SK-N-SH (cell line): Measurements from ENCODE around the gene GRP. TPM values are rescaled to one million over a fixed set of nuclear protein-coding genes. Genes with fewer than 3 reads are reported as not detected.

Experiments
- CTCF ChIA-PET: fragments of 300-600, 350-600 bp; formaldehyde crosslinking; extraction: SDS; loops from one replicate; lab custom pipeline; 2021; lab: Yijun Ruan, JAX
- POLR2A ChIA-PET: fragments of 350-600 bp; sonication (Branson Sonifier 250); formaldehyde crosslinking; extraction: SDS; loops from one replicate; lab custom pipeline; 2020; ENCODE audit warnings: antibody characterized with exemption, inconsistent platforms; lab: Yijun Ruan, JAX
- DNase-seq: peaks from one replicate; pipeline ENCODE4 v3.0.0; 2012
- H2AFZ ChIP-seq: fragments of 200-600 bp; sonication (generic); 2 replicates; pipeline ENCODE4 v1.8.1; 2016; ENCODE audit warnings: antibody characterized with exemption, mild to moderate bottlenecking, low read depth
- H3F3A ChIP-seq: fragments of 200-600 bp; sonication (generic); replicated peaks from 2 replicates; pipeline ENCODE3; 2016; ENCODE audit warnings: antibody characterized with exemption, mild to moderate bottlenecking; ENCODE audit not compliant: insufficient read depth
- H3K27ac ChIP-seq, 2 experiments: fragments of 200-500 bp in 1 of 2; fragments of 200-600 bp in 1 of 2; sonication (Bioruptor generic) in 1 of 2; sonication (generic), shearing (Covaris generic) in 1 of 2; 2 replicates each; pipeline versions ENCODE4 v1.5.1 to v1.6.1; 2014 to 2016; ENCODE audit warnings: low read depth in 2 of 2, inconsistent platforms in 1 of 2, low read length in 1 of 2, mild to moderate bottlenecking in 1 of 2, mixed read lengths in 1 of 2
- H3K27me3 ChIP-seq: fragments of 200-600 bp; sonication (generic), shearing (Covaris generic); 2 replicates; pipeline ENCODE4 v1.6.1; 2016; ENCODE audit warnings: mixed run types; ENCODE audit not compliant: insufficient read depth
- H3K36me3 ChIP-seq, 2 experiments: fragments of 200-500 bp in 1 of 2; fragments of 200-600 bp in 1 of 2; sonication (Bioruptor generic) in 1 of 2; sonication (generic) in 1 of 2; replicated peaks in 1 of 2; 2 replicates each; pipeline versions ENCODE3 to v1.5.1; 2014 to 2016; ENCODE audit warnings: low read length in 1 of 2, mild to moderate bottlenecking in 1 of 2; ENCODE audit not compliant: insufficient read depth in 2 of 2, control insufficient read depth in 1 of 2
- H3K4me1 ChIP-seq, 2 experiments: fragments of 200-500 bp in 1 of 2; fragments of 200-600 bp in 1 of 2; sonication (Bioruptor generic) in 1 of 2; sonication (generic), shearing (Covaris generic) in 1 of 2; 2 replicates each; pipeline versions ENCODE4 v1.5.1 to v1.6.1; 2014 to 2016; ENCODE audit warnings: low read depth in 1 of 2, low read length in 1 of 2, mixed run types in 1 of 2; ENCODE audit not compliant: insufficient read depth in 2 of 2, control insufficient read depth in 1 of 2
- H3K4me2 ChIP-seq: fragments of 200-600 bp; sonication (generic), shearing (Covaris generic); 2 replicates; pipeline ENCODE4 v1.6.1; 2017; ENCODE audit warnings: mixed run types
- H3K4me3 ChIP-seq, 2 experiments: fragments of 200-500 bp in 1 of 2; fragments of 200-600 bp in 1 of 2; sonication (Bioruptor generic) in 1 of 2; sonication (generic), shearing (Covaris generic) in 1 of 2; 2 replicates each; pipeline versions ENCODE4 v1.5.1 to v1.8.1; 2014 to 2016; ENCODE audit warnings: low read depth in 2 of 2, inconsistent platforms in 1 of 2, low read length in 1 of 2, mild to moderate bottlenecking in 1 of 2, mixed read lengths in 1 of 2, moderate library complexity in 1 of 2
- H3K79me2 ChIP-seq: fragments of 200-600 bp; sonication (generic); 2 replicates; pipeline ENCODE4 v1.8.1; 2017; ENCODE audit warnings: mild to moderate bottlenecking; ENCODE audit not compliant: insufficient read depth
- H3K9ac ChIP-seq: fragments of 200-600 bp; sonication (generic); 2 replicates; pipeline ENCODE4 v1.6.1; 2017; ENCODE audit warnings: mixed run types
- H3K9me2 ChIP-seq: fragments of 200-600 bp; sonication (generic); 2 replicates; pipeline ENCODE4 v1.6.1; 2017; ENCODE audit warnings: mixed run types
- H3K9me3 ChIP-seq: fragments of 200-600 bp; sonication (generic); 2 replicates; pipeline ENCODE4 v1.6.1; 2017; ENCODE audit warnings: mixed run types, mild to moderate bottlenecking, moderate library complexity
- H4K20me1 ChIP-seq: fragments of 200-600 bp; sonication (generic); 2 replicates; pipeline ENCODE4 v1.6.1; 2017; ENCODE audit warnings: mild to moderate bottlenecking, mixed run types; ENCODE audit not compliant: insufficient read depth
- CHD2 ChIP-seq: fragments of 150-350 bp; IDR thresholded peaks from 2 replicates; pipeline ENCODE4 v1.6.1; 2018; ENCODE audit warnings: low read length; ENCODE audit not compliant: partially characterized antibody
- CTCF ChIP-seq: fragments of 200-600 bp; sonication (generic); IDR thresholded peaks from 2 replicates; pipeline ENCODE4 v1.6.1; 2017; ENCODE audit warnings: antibody characterized with exemption, mild to moderate bottlenecking, moderate library complexity
- EP300 ChIP-seq, 2 experiments: IDR thresholded peaks; 2 replicates each; pipeline versions ENCODE4 v1.4.0 to v1.6.1; 2012; ENCODE audit warnings: borderline replicate concordance in 1 of 2, low read depth in 1 of 2, low read length in 1 of 2
- EZH2phosphoT487 ChIP-seq: fragments of 200-600 bp; sonication (generic); IDR thresholded peaks from 2 replicates; pipeline ENCODE4 v1.6.1; 2017; ENCODE audit warnings: low read depth, mixed run types, mild to moderate bottlenecking, antibody characterized with exemption, moderate library complexity, borderline replicate concordance
- GABPA ChIP-seq: IDR thresholded peaks from 2 replicates; pipeline ENCODE4 v1.4.0; 2012; ENCODE audit warnings: low read depth, mild to moderate bottlenecking
- SIN3A ChIP-seq: IDR thresholded peaks from 2 replicates; pipeline ENCODE4 v1.6.1; 2012; ENCODE audit warnings: low read depth, mild to moderate bottlenecking, low read length, moderate library complexity, borderline replicate concordance
- SMC3 ChIP-seq: IDR thresholded peaks from 2 replicates; pipeline ENCODE4 v1.6.1; 2012; ENCODE audit warnings: low read depth, low read length, improper control_type of control experiment
- USF2 ChIP-seq: fragments of 150-350 bp; IDR thresholded peaks from 2 replicates; pipeline ENCODE4 v1.6.1; 2017; ENCODE audit warnings: antibody characterized with exemption, low read length, low read depth, borderline replicate concordance
- ZBTB33 ChIP-seq: IDR thresholded peaks from 2 replicates; pipeline ENCODE4 v1.4.0; 2012; ENCODE audit warnings: low read depth, borderline replicate concordance
- WGBS: methylation state at CpG from one replicate; pipeline ENCODE4 v1.1.6; 2017; ENCODE audit warnings: low lambda C conversion rate; 5-methylcytosine and 5-hydroxymethylcytosine counted together
- polyA plus RNA-seq, 3 experiments: library from polyadenylated mRNA; depleted of rRNA; stranded (reverse); fragments of >200 nt; gene quantifications; 2 replicates each; pipeline ENCODE4 v1.2.3, GENCODE V29; 2012

GRP gene
- polyA plus RNA-seq, 1 of the 3 experiments (the other 2 are of a cell fraction), result 2.8 TPM

- Histone ChIP-seq H3K9me3 (no peaks in the 10 kb centered on the region), H3K9ac (no peak overlapping the region), H3K79me2 (no peaks in the 10 kb centered on the region), H3K27ac (no peak overlapping the region), H2AFZ (peak overlapping the region; percentile 3; the same call in 1 of the 2 replicates), H3K36me3 (no peaks in the 10 kb centered on the region), H3F3A (peaks cover 3% of the 10 kb centered on the region), H3K27me3 (peaks cover 98% of the 10 kb centered on the region), H3K4me2 (peak overlapping the region; percentile 50; the same call in 1 of the 2 replicates), H3K4me3 (peak overlapping the region in 1 of 2 experiments; percentile 39; a peak in 1 of 4 replicates), H3K4me1 (peaks cover 4 to 6% of the 10 kb centered on the region in 2 experiments; a peak in 2 of 4 replicates), H4K20me1 (no peaks in the 10 kb centered on the region), H3K9me2 (no peaks in the 10 kb centered on the region)
- ChIA-PET POLR2A (no interaction called here), CTCF (interaction anchor here (0.9 to 8.4 kb wide), 11 partner anchors 10 to 555 kb away, joined by 3 to 92 read pairs (median 6); no protein-coding TSS in a partner anchor)
- 25% methylated on average over 21 of the region's 28 CpGs for WGBS
- TF ChIP-seq CHD2 (no peak), EZH2phosphoT487 (peak; percentile 47; the same call in 1 of the 2 replicates)
- DNase-seq, result peak; percentile 40
These were observed 48.3 kb downstream of the GRP start for GRCh38 chr18:59268127-59268720.

- Histone ChIP-seq H3F3A (peaks cover 3% of the 10 kb centered on the region), H3K4me2 (peak overlapping the region; percentile 50; the same call in 1 of the 2 replicates), H3K27ac (no peak overlapping the region), H3K79me2 (no peaks in the 10 kb centered on the region), H3K36me3 (no peaks in the 10 kb centered on the region), H3K4me1 (peaks cover 4 to 12% of the 10 kb centered on the region in 2 experiments; a peak in 2 of 4 replicates), H4K20me1 (no peaks in the 10 kb centered on the region), H3K9me2 (no peaks in the 10 kb centered on the region), H3K27me3 (peaks cover 98% of the 10 kb centered on the region), H2AFZ (peak overlapping the region; percentile 41; the same call in 1 of the 2 replicates), H3K9me3 (no peaks in the 10 kb centered on the region), H3K9ac (no peak overlapping the region), H3K4me3 (peak overlapping the region in 1 of 2 experiments; percentile 38; a peak in 3 of 4 replicates)
- CTCF ChIA-PET, result interaction anchor here (0.6 to 8.4 kb wide), 13 partner anchors 10 to 134 kb away, joined by 3 to 92 read pairs (median 4); no protein-coding TSS in a partner anchor
- peak; percentile 93 for DNase-seq
- POLR2A ChIA-PET, result no interaction called here
- TF ChIP-seq SIN3A (no peak), USF2 (no peak), SMC3 (peak; percentile 42), ZBTB33 (no peak), GABPA (no peak), CTCF (no peak; the same call in none of the 2 replicates), EP300 (IDR thresholded peaks at IDR 0.05; ENCODE audit: borderline replicate concordance in 1 of 2, low read depth in 1 of 2, low read length in 1 of 2) (no peak), EZH2phosphoT487 (0 out of 2 replicates have a peak, but pooled peaks have one; percentile 48)
- WGBS, result 10% methylated on average over 13 of the region's 90 CpGs
These were observed 49.0 kb downstream of the GRP start for GRCh38 chr18:59268721-59269562.
